ENCODE data around the gene ARRDC4.

DNA sequence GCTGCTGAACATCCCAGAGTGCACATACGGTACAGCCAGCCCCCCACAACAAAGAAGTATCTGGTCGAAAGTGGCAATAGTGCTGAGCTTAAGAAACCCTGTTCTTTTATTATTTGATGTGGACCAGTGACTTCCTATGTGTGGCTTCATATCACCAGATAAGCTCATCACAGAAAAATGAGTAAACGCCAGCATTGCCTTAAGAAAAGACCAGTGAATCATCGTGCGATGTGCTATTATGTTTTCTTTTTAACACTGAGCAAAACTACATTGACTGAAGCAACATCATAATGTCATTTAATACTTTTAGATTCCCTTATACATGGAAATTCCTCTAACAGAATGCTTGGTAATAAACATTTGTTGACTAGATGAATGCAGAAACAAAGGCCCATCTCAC lies 45.2 kb upstream of the ARRDC4 start:
- no peak for TF ChIP-seq YY1 (tag by site-specific recombination; IDR thresholded peaks at IDR 0.05)
- TF ChIP-seq TCF7L2 (IDR thresholded peaks at IDR 0.05; ENCODE audit: borderline replicate concordance, low read depth, low read length): no peak
- TF ChIP-seq ZNF37A (tag by site-specific recombination; IDR thresholded peaks at IDR 0.05): no peak
- TF ChIP-seq, protein P1, sequence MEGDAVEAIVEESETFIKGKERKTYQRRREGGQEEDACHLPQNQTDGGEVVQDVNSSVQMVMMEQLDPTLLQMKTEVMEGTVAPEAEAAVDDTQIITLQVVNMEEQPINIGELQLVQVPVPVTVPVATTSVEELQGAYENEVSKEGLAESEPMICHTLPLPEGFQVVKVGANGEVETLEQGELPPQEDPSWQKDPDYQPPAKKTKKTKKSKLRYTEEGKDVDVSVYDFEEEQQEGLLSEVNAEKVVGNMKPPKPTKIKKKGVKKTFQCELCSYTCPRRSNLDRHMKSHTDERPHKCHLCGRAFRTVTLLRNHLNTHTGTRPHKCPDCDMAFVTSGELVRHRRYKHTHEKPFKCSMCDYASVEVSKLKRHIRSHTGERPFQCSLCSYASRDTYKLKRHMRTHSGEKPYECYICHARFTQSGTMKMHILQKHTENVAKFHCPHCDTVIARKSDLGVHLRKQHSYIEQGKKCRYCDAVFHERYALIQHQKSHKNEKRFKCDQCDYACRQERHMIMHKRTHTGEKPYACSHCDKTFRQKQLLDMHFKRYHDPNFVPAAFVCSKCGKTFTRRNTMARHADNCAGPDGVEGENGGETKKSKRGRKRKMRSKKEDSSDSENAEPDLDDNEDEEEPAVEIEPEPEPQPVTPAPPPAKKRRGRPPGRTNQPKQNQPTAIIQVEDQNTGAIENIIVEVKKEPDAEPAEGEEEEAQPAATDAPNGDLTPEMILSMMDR (tag by site-specific recombination; IDR thresholded peaks at IDR 0.05): no peak
- TF ChIP-seq, protein P2, sequence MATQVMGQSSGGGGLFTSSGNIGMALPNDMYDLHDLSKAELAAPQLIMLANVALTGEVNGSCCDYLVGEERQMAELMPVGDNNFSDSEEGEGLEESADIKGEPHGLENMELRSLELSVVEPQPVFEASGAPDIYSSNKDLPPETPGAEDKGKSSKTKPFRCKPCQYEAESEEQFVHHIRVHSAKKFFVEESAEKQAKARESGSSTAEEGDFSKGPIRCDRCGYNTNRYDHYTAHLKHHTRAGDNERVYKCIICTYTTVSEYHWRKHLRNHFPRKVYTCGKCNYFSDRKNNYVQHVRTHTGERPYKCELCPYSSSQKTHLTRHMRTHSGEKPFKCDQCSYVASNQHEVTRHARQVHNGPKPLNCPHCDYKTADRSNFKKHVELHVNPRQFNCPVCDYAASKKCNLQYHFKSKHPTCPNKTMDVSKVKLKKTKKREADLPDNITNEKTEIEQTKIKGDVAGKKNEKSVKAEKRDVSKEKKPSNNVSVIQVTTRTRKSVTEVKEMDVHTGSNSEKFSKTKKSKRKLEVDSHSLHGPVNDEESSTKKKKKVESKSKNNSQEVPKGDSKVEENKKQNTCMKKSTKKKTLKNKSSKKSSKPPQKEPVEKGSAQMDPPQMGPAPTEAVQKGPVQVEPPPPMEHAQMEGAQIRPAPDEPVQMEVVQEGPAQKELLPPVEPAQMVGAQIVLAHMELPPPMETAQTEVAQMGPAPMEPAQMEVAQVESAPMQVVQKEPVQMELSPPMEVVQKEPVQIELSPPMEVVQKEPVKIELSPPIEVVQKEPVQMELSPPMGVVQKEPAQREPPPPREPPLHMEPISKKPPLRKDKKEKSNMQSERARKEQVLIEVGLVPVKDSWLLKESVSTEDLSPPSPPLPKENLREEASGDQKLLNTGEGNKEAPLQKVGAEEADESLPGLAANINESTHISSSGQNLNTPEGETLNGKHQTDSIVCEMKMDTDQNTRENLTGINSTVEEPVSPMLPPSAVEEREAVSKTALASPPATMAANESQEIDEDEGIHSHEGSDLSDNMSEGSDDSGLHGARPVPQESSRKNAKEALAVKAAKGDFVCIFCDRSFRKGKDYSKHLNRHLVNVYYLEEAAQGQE (tag by site-specific recombination; IDR thresholded peaks at IDR 0.05): no peak
- TF ChIP-seq ZNF571 (tag by site-specific recombination; IDR thresholded peaks at IDR 0.05): no peak
- no peak for TF ChIP-seq ZBTB48 (tag by site-specific recombination; IDR thresholded peaks at IDR 0.05)
- TF ChIP-seq HOXA7 (CRISPR knock-in tag; IDR thresholded peaks at IDR 0.05; ENCODE audit: borderline replicate concordance): no peak
